ENCODE measurements around the gene TAF1C.

- TF ChIP-seq CTCF (conservative IDR thresholded peaks at IDR 0.05; ENCODE audit: low read depth in 2 of 2) (no peak), EZH2 (IDR thresholded peaks at IDR 0.05; ENCODE audit: low read depth, unreplicated experiment) (no peak), POLR2AphosphoS5 (IDR thresholded peaks at IDR 0.05; ENCODE audit: low read depth) (no peak), ZNF331 (CRISPR knock-in tag; IDR thresholded peaks at IDR 0.05; ENCODE audit: low read depth) (no peak), EZH2phosphoT487 (IDR thresholded peaks at IDR 0.05; ENCODE audit: unreplicated experiment) (no peak), ETS1 (IDR thresholded peaks at IDR 0.05) (no peak), JUNB (IDR thresholded peaks at IDR 0.05; ENCODE audit: unreplicated experiment) (no peak), CREB1 (CRISPR knock-in tag; IDR thresholded peaks at IDR 0.05; ENCODE audit: low read depth) (no peak), REST (IDR thresholded peaks at IDR 0.05; ENCODE audit: unreplicated experiment) (no peak), ZNF462 (CRISPR knock-in tag; IDR thresholded peaks at IDR 0.05) (no peak), STAT1 (IDR thresholded peaks at IDR 0.05; ENCODE audit: unreplicated experiment) (no peak), ZNF114 (CRISPR knock-in tag; IDR thresholded peaks at IDR 0.05) (no peak)
Measured at GRCh38 chr16:84226026-84226425, 39.2 kb upstream of the TAF1C start.

All from GM23338 (cell line).